Neuronal stem cell (in vitro differentiated cells): Measurements from ENCODE around the gene BUD31.
A peak's percentile ranks its signal among the peaks of the same experiment; 100 is the strongest.

Experiments used
- DNase-seq: peaks from one replicate; pipeline ENCODE4 v3.0.0-alpha.2; 2013; ENCODE audit warnings: low spot score
- H2AFZ ChIP-seq: one replicate; pipeline ENCODE4 v1.6.1; 2013; ENCODE audit warnings: mild to moderate bottlenecking, low read length, inconsistent platforms
- H2AK5ac ChIP-seq: 2 replicates; pipeline ENCODE4 v1.6.1; 2013; ENCODE audit warnings: low read depth, mild to moderate bottlenecking, inconsistent platforms, low read length, moderate library complexity, mixed read lengths
- H2BK120ac ChIP-seq: 2 replicates; pipeline ENCODE4 v1.6.1; 2013; ENCODE audit warnings: low read depth, mild to moderate bottlenecking, inconsistent platforms, low read length, moderate library complexity, mixed read lengths
- H2BK12ac ChIP-seq: one replicate; pipeline ENCODE4 v1.6.1; 2013; ENCODE audit warnings: low read length, inconsistent platforms
- H2BK15ac ChIP-seq: 2 replicates; pipeline ENCODE4 v1.6.1; 2013; ENCODE audit warnings: mild to moderate bottlenecking, low read length, inconsistent platforms, mixed read lengths
- H2BK5ac ChIP-seq: one replicate; pipeline ENCODE4 v1.6.1; 2013; ENCODE audit warnings: inconsistent platforms, mild to moderate bottlenecking, low read length, moderate library complexity
- H3K14ac ChIP-seq: one replicate; pipeline ENCODE4 v1.6.1; 2013; ENCODE audit warnings: low read length, inconsistent platforms
- H3K18ac ChIP-seq: 2 replicates; pipeline ENCODE4 v1.6.1; 2013; ENCODE audit warnings: low read length, inconsistent platforms
- H3K23ac ChIP-seq: 2 replicates; pipeline ENCODE4 v1.6.1; 2013; ENCODE audit warnings: low read depth, mild to moderate bottlenecking, mixed read lengths, low read length, inconsistent platforms; ENCODE audit not compliant: poor library complexity
- H3K27ac ChIP-seq: replicated peaks from 3 replicates; pipeline ENCODE4 v1.5.1; 2013; ENCODE audit warnings: low read length, inconsistent platforms
- H3K27me3 ChIP-seq, 3 experiments: 2 replicates each; pipeline ENCODE4 v1.6.1; 2013; ENCODE audit warnings: low read length in 3 of 3, mild to moderate bottlenecking in 2 of 3, inconsistent platforms in 1 of 3, low read depth in 1 of 3, mixed read lengths in 1 of 3, moderate library complexity in 1 of 3; ENCODE audit not compliant: control insufficient read depth in 3 of 3, insufficient read depth in 3 of 3
- H3K36me3 ChIP-seq, 2 donors: replicated peaks in 1 of 2; 2 replicates each; pipeline ENCODE4 v1.6.1; 2013; ENCODE audit warnings: low read length in 2 of 2; ENCODE audit not compliant: control insufficient read depth in 2 of 2, insufficient read depth in 2 of 2
- H3K4ac ChIP-seq: 2 replicates; pipeline ENCODE4 v1.6.1; 2013; ENCODE audit warnings: inconsistent platforms, mild to moderate bottlenecking, low read length, moderate library complexity
- H3K4me1 ChIP-seq, 2 donors: 1 replicate in 1 of 2; 2 replicates in 1 of 2; pipeline ENCODE4 v1.6.1; 2013; ENCODE audit warnings: low read length in 2 of 2, low read depth in 1 of 2; ENCODE audit not compliant: control insufficient read depth in 2 of 2, insufficient read depth in 1 of 2
- H3K4me2 ChIP-seq: one replicate; pipeline ENCODE4 v1.6.1; 2013; ENCODE audit warnings: mild to moderate bottlenecking, low read length, inconsistent platforms; ENCODE audit not compliant: insufficient read depth, poor library complexity, severe bottlenecking
- H3K4me3 ChIP-seq, 2 donors: 2 replicates each; pipeline ENCODE4 v1.5.1; 2013; ENCODE audit warnings: low read length in 2 of 2, mild to moderate bottlenecking in 2 of 2, inconsistent platforms in 1 of 2, moderate library complexity in 1 of 2
- H3K79me1 ChIP-seq: one replicate; pipeline ENCODE4 v1.6.1; 2013; ENCODE audit warnings: low read depth, mild to moderate bottlenecking, inconsistent platforms, low read length, moderate library complexity
- H3K9ac ChIP-seq: one replicate; pipeline ENCODE4 v1.6.1; 2013; ENCODE audit warnings: mild to moderate bottlenecking, low read depth, low read length, inconsistent platforms; ENCODE audit not compliant: poor library complexity
- H3K9me3 ChIP-seq, 2 donors: replicated peaks in 1 of 2; 2 replicates each; pipeline versions ENCODE3 to v1.6.1; 2013; ENCODE audit warnings: low read length in 2 of 2, mild to moderate bottlenecking in 2 of 2, inconsistent platforms in 1 of 2, low read depth in 1 of 2, mixed read lengths in 1 of 2, moderate library complexity in 1 of 2; ENCODE audit not compliant: control insufficient read depth in 2 of 2, insufficient read depth in 1 of 2
- H4K8ac ChIP-seq: one replicate; pipeline ENCODE4 v1.6.1; 2013; ENCODE audit warnings: low read depth, mild to moderate bottlenecking, inconsistent platforms, low read length, moderate library complexity
- H4K91ac ChIP-seq: one replicate; pipeline ENCODE4 v1.6.1; 2013; ENCODE audit warnings: low read length, low read depth, mild to moderate bottlenecking, inconsistent platforms; ENCODE audit not compliant: poor library complexity
- WGBS, 2 donors: extraction: QIAGEN DNeasy Blood & Tissue Kit; methylation state at CpG; one replicate each; pipeline ENCODE4 v1.1.7; 2013; ENCODE audit warnings: missing lambda C conversion rate in 2 of 2, mixed read lengths in 1 of 2; ENCODE audit not compliant: insufficient read length in 2 of 2, insufficient replicate concordance in 1 of 2; ENCODE audit errors: extremely low coverage in 2 of 2; 5-methylcytosine and 5-hydroxymethylcytosine counted together

Gene BUD31

GRCh38 chr7:99449326-99449725 lies 40.6 kb downstream of the BUD31 start:
- Histone ChIP-seq H3K4me2 (no peak overlapping the region), H3K4ac (no peak overlapping the region), H2BK120ac (no peak overlapping the region), H3K4me3 (peak overlapping the region in 1 of 2 donors; percentile 3), H2BK15ac (no peak overlapping the region), H3K79me1 (peaks cover 10% of the 10 kb centered on the region), H3K36me3 (peaks cover 75 to 97% of the 10 kb centered on the region in 2 donors), H2AK5ac (no peak overlapping the region), H3K9ac (no peak overlapping the region), H2BK12ac (no peak overlapping the region), H3K18ac (no peak overlapping the region), H3K9me3 (no peaks in the 10 kb centered on the region), H4K8ac (no peak overlapping the region), H3K4me1 (no peaks in the 10 kb centered on the region), H3K27me3 (no peaks in the 10 kb centered on the region), H3K23ac (no peak overlapping the region), H3K14ac (no peak overlapping the region), H2AFZ (no peak overlapping the region), H3K27ac (no peak overlapping the region), H2BK5ac (no peak overlapping the region), H4K91ac (no peak overlapping the region)
- WGBS, 2 donors, result no CpG with 5 or more reads among the region's 5 CpGs
- no peak for DNase-seq

- no CpG with 5 or more reads among the region's 8 CpGs for WGBS, 2 donors
- no peak overlapping the region for H3K9ac ChIP-seq
Measured at GRCh38 chr7:99451936-99452335, 43.2 kb downstream of the BUD31 start.

GRCh38 chr7:99452541-99452940 lies 43.8 kb downstream of the BUD31 start:
- Histone ChIP-seq H3K14ac (no peak overlapping the region), H3K4ac (no peak overlapping the region), H4K8ac (no peak overlapping the region), H3K27me3 (no peaks in the 10 kb centered on the region), H3K9me3 (no peaks in the 10 kb centered on the region), H3K4me3 (no peak overlapping the region), H3K36me3 (peaks cover 84 to 99% of the 10 kb centered on the region in 2 donors), H3K18ac (no peak overlapping the region), H3K9ac (no peak overlapping the region), H3K27ac (no peak overlapping the region), H2AK5ac (no peak overlapping the region), H2BK5ac (no peak overlapping the region), H2BK15ac (no peak overlapping the region), H3K79me1 (peaks cover 13% of the 10 kb centered on the region), H3K23ac (peak overlapping the region; percentile 48), H3K4me2 (no peak overlapping the region), H2BK120ac (no peak overlapping the region), H3K4me1 (no peaks in the 10 kb centered on the region), H4K91ac (no peak overlapping the region), H2BK12ac (no peak overlapping the region), H2AFZ (no peak overlapping the region)
- no peak for DNase-seq
- WGBS, 2 donors, result no CpG with 5 or more reads among the region's 13 CpGs

More at GRCh38 chr7:99451936-99452335, 43.2 kb downstream of the BUD31 start:
- no peak overlapping the region for H3K4me2 ChIP-seq
- H2BK120ac ChIP-seq, result no peak overlapping the region
- H3K79me1 ChIP-seq, result peaks cover 10% of the 10 kb centered on the region
- peaks cover 79 to 99% of the 10 kb centered on the region in 2 donors for H3K36me3 ChIP-seq
- H3K4ac ChIP-seq, result no peak overlapping the region
- no peak overlapping the region for H2AFZ ChIP-seq
- H3K23ac ChIP-seq, result peak overlapping the region; percentile 48
- no peak overlapping the region for H2AK5ac ChIP-seq
- H3K9me3 ChIP-seq, result no peaks in the 10 kb centered on the region
- no peak overlapping the region for H3K27ac ChIP-seq
- no peak overlapping the region for H2BK15ac ChIP-seq
- H4K8ac ChIP-seq, result no peak overlapping the region
- no peaks in the 10 kb centered on the region for H3K27me3 ChIP-seq
- H4K91ac ChIP-seq, result no peak overlapping the region
- no peak overlapping the region for H3K18ac ChIP-seq
- H3K4me1 ChIP-seq, result no peaks in the 10 kb centered on the region
- DNase-seq, result no peak
- no peak overlapping the region for H2BK5ac ChIP-seq
- no peak overlapping the region for H3K4me3 ChIP-seq
- H2BK12ac ChIP-seq, result no peak overlapping the region
- H3K14ac ChIP-seq, result no peak overlapping the region

- Histone ChIP-seq H3K14ac (no peak overlapping the region), H3K4ac (no peak overlapping the region), H3K36me3 (peaks cover 84 to 99% of the 10 kb centered on the region in 2 donors), H3K9ac (peak overlapping the region; percentile 50), H4K8ac (no peak overlapping the region), H2BK12ac (no peak overlapping the region), H2BK120ac (no peak overlapping the region), H3K27ac (no peak overlapping the region), H3K27me3 (no peaks in the 10 kb centered on the region), H3K4me2 (no peak overlapping the region), H3K23ac (no peak overlapping the region), H3K79me1 (peaks cover 10% of the 10 kb centered on the region), H3K4me1 (no peaks in the 10 kb centered on the region), H3K4me3 (no peak overlapping the region), H2AK5ac (no peak overlapping the region), H3K18ac (no peak overlapping the region), H2BK5ac (no peak overlapping the region), H2AFZ (no peak overlapping the region), H3K9me3 (no peaks in the 10 kb centered on the region), H4K91ac (no peak overlapping the region), H2BK15ac (no peak overlapping the region)
- no peak for DNase-seq
- no CpG with 5 or more reads among the region's 11 CpGs for whole genome bisulfite sequencing, 2 donors
Measured at GRCh38 chr7:99453105-99453504, 44.3 kb downstream of the BUD31 start.
